Measurements from ENCODE around the gene FUT1.

DNA sequence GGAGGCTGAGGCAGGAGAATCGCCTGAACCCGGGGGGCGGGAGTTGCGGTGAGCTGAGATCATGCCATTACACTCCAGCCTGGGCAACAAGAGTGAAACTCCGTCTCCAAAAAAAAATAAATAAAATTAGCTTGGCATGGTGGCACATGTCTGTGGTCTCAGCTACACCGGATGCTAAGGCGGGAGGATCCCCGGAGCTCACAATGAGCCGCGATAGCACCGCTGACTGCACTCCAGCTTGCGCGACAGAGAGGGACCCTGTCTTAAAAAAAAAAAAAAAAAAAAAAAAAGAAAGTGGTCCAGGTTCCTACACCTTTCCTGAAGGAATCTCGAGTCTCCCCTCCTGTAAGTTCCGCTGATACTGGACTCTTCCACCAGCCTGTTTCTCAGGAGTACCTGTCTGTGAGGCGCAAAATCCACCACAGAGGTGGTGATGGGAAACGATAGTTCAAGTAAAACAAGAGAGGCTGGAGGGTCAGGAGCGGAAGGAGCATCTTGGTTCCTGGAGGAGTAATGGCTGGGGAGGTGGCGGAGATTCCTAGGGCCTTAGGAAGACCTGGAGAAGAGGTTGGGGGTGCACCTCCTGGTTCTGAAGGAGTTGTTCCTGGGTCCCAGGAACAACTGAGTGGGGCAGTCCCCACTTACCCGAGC is 471 bp downstream of the FUT1 start:
- no peak for TF ChIP-seq ELF4 (CRISPR knock-in tag; IDR thresholded peaks at IDR 0.05; ENCODE audit: low read depth)
- TF ChIP-seq, protein P1, sequence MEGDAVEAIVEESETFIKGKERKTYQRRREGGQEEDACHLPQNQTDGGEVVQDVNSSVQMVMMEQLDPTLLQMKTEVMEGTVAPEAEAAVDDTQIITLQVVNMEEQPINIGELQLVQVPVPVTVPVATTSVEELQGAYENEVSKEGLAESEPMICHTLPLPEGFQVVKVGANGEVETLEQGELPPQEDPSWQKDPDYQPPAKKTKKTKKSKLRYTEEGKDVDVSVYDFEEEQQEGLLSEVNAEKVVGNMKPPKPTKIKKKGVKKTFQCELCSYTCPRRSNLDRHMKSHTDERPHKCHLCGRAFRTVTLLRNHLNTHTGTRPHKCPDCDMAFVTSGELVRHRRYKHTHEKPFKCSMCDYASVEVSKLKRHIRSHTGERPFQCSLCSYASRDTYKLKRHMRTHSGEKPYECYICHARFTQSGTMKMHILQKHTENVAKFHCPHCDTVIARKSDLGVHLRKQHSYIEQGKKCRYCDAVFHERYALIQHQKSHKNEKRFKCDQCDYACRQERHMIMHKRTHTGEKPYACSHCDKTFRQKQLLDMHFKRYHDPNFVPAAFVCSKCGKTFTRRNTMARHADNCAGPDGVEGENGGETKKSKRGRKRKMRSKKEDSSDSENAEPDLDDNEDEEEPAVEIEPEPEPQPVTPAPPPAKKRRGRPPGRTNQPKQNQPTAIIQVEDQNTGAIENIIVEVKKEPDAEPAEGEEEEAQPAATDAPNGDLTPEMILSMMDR (IDR thresholded peaks at IDR 0.05), result no peak
